Epidermal melanocyte (primary cell): ENCODE results near the gene GPR137C.
"Not testable (repeated sequence)": the region's sequence is repeated elsewhere in the genome, so short reads cannot be mapped to it uniquely, and the experiment has no call there.

Source experiments
- DNase-seq: peaks from one replicate; pipeline ENCODE4 v3.0.0; 2011; ENCODE audit warnings: low spot score; ENCODE audit not compliant: insufficient read length

Gene GPR137C

GRCh38 chr14:52563120-52563519, 10.5 kb downstream of the GPR137C start:
- DNase-seq: no peak

GRCh38 chr14:52568454-52568853, 15.8 kb downstream of the GPR137C start:
- not testable (repeated sequence) for DNase-seq

GRCh38 chr14:52575858-52576257, 23.2 kb downstream of the GPR137C start:
- no peak for DNase-seq

- DNase-seq: no peak
Observed at GRCh38 chr14:52583544-52583943, 30.9 kb downstream of the GPR137C start.

- no peak for DNase-seq
Observed at GRCh38 chr14:52589646-52590045, 37.0 kb downstream of the GPR137C start.

GRCh38 chr14:52590318-52590717, 37.7 kb downstream of the GPR137C start:
- DNase-seq: no peak

- DNase-seq: no peak
Observed at GRCh38 chr14:52596320-52596719, 43.7 kb downstream of the GPR137C start.

GRCh38 chr14:52596861-52597260, 44.2 kb downstream of the GPR137C start:
- no peak for DNase-seq

- DNase-seq: no peak
Observed at GRCh38 chr14:52598568-52598967, 45.9 kb downstream of the GPR137C start.

- no peak for DNase-seq
Observed at GRCh38 chr14:52599974-52600373, 47.3 kb downstream of the GPR137C start.

- no peak for DNase-seq
Observed at GRCh38 chr14:52602131-52602530, 49.5 kb downstream of the GPR137C start.

- DNase-seq: no peak
Observed at GRCh38 chr14:52607061-52607460, 54.4 kb downstream of the GPR137C start.

GRCh38 chr14:52609445-52610044, 56.9 kb downstream of the GPR137C start:
- no peak for DNase-seq

- no peak for DNase-seq
Observed at GRCh38 chr14:52610187-52610586, 57.6 kb downstream of the GPR137C start.

- DNase-seq: no peak
Observed at GRCh38 chr14:52618602-52619001, 66.0 kb downstream of the GPR137C start.

GRCh38 chr14:52619687-52620086, 67.1 kb downstream of the GPR137C start:
- no peak for DNase-seq

- DNase-seq: no peak
Observed at GRCh38 chr14:52640137-52640536, 87.5 kb downstream of the GPR137C start.

- DNase-seq: no peak
Observed at GRCh38 chr14:52641745-52642144, 89.1 kb downstream of the GPR137C start.

GRCh38 chr14:52649511-52649910, 96.9 kb downstream of the GPR137C start:
- no peak for DNase-seq

- DNase-seq: no peak
Observed at GRCh38 chr14:52650774-52651173, 98.1 kb downstream of the GPR137C start.

GRCh38 chr14:52656905-52657304, 104.3 kb downstream of the GPR137C start:
- no peak for DNase-seq

GRCh38 chr14:52660325-52660724, 107.7 kb downstream of the GPR137C start:
- no peak for DNase-seq

GRCh38 chr14:52660832-52661231, 108.2 kb downstream of the GPR137C start:
- DNase-seq: no peak

GRCh38 chr14:52661314-52661713, 108.7 kb downstream of the GPR137C start:
- DNase-seq: no peak
